Central memory CD8-positive, alpha-beta T cell (primary cell): ENCODE data around the gene RNLS.
"Not testable (repeated sequence)": the region's sequence is repeated elsewhere in the genome, so short reads cannot be mapped to it uniquely, and the experiment has no call there.

ENCODE experiments used
- ATAC-seq: fragments of 150-1000 bp; cut with Tn5 transposase; replicated peaks from 2 replicates; pipeline ENCODE4 v1.10.0; 2022; ENCODE audit warnings: mild to moderate bottlenecking, moderate FRiP score, moderate number of reproducible peaks; ENCODE audit not compliant: poor library complexity, severe bottlenecking; ENCODE audit errors: extremely low read depth
- DNase-seq, 2 donors: peaks; one replicate each; pipeline ENCODE4 v3.0.0; 2021; ENCODE audit warnings: low spot score in 2 of 2
- H3K27ac Mint-ChIP-seq: one replicate; pipeline ENCODE4 v1.8.0; 2022; ENCODE audit warnings: low read depth, mild to moderate bottlenecking, moderate library complexity, mixed read lengths
- H3K27me3 Mint-ChIP-seq: one replicate; pipeline ENCODE4 v1.8.0; 2022; ENCODE audit warnings: mixed read lengths
- H3K36me3 Mint-ChIP-seq: one replicate; pipeline ENCODE4 v1.8.0; 2022; ENCODE audit warnings: mild to moderate bottlenecking, moderate library complexity, mixed read lengths; ENCODE audit not compliant: insufficient read depth
- H3K4me1 Mint-ChIP-seq: one replicate; pipeline ENCODE4 v1.8.0; 2022; ENCODE audit warnings: mixed read lengths
- H3K4me3 Mint-ChIP-seq: one replicate; pipeline ENCODE4 v1.8.0; 2022; ENCODE audit warnings: mild to moderate bottlenecking, moderate library complexity, mixed read lengths
- H3K9me3 Mint-ChIP-seq: one replicate; pipeline ENCODE4 v1.8.0; 2022; ENCODE audit warnings: mixed read lengths

The RNLS gene

DNA sequence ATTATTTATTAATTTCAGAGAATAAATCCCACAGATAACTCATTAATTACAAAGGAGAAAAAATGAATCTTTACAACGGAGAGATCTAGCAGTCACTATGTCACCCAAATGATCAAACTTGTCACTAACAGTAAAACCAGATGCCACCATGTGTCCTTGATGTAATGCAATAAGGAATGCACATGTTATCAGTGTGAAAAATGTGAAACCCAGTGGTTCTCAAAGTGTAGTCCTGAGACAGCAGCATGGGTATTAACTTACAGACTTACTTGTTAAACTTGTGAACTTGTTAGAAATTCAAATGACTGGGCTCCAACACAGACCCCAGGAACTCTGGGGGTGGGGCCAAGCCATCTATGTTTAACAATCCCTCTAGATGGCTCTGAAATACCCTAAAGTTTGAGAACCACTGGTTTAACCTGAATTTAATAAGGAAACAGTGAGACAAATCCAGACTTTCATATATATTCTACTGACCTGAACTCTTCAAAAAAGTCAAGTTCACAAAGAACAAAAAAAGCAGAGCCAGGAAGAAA lies 77.4 kb downstream of the RNLS start:
- DNase-seq (no peak), ATAC-seq (no peak)
- no peaks in the 10 kb centered on the region for H3K36me3 Mint-ChIP-seq
- H3K27ac Mint-ChIP-seq: no peak overlapping the region
- H3K9me3 Mint-ChIP-seq: no peaks in the 10 kb centered on the region
- H3K4me1 Mint-ChIP-seq: no peaks in the 10 kb centered on the region
- H3K4me3 Mint-ChIP-seq: no peak overlapping the region
- H3K27me3 Mint-ChIP-seq: no peaks in the 10 kb centered on the region

DNA sequence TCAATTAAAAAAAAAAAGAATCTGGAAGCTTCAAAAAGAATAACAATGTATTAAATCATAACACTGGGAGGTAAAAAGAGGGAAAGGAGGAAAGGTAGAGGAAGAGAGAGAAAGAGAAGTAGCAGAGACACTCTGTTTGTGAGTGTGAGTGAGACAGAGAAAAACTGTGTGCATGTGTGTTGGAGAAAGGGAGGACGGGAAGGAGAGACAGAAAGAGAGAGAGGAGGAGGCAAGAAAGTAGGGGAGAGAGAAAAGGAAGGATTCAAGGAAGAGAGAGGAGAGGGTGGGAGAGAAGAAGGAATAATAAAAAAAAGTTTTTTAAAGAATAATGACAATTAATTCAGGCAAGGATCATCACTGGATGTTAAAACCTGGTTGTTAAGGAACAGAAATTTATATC lies 77.9 kb downstream of the RNLS start:
- DNase-seq (no peak), ATAC-seq (no peak)
- Mint-ChIP-seq H3K9me3 (no peaks in the 10 kb centered on the region), H3K4me1 (no peaks in the 10 kb centered on the region), H3K36me3 (no peaks in the 10 kb centered on the region), H3K4me3 (no peak overlapping the region), H3K27me3 (no peaks in the 10 kb centered on the region), H3K27ac (no peak overlapping the region)

DNA sequence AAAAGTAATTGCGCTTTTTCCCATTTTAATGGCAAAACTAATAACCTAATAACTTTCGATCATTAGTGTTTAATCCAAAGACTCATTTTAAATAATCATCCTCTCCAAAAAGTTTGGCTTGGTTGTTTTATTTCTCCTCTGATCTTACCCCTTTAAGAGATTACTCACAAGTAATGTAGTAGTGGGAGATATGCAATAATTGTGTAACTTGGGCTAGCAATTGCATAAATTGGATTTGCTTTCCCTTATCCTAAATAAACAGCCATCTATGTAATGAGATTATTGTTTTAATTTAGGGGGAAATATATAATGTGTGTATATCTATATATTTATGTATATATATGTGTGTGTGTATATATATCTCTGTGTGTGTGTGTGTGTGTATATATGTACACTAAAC lies 82.5 kb downstream of the RNLS start:
- Mint-ChIP-seq H3K36me3 (no peaks in the 10 kb centered on the region), H3K9me3 (no peaks in the 10 kb centered on the region), H3K27me3 (no peaks in the 10 kb centered on the region), H3K27ac (no peak overlapping the region), H3K4me3 (no peak overlapping the region), H3K4me1 (peaks cover 6% of the 10 kb centered on the region)
- ATAC-seq: no peak
- no peak for DNase-seq

DNA sequence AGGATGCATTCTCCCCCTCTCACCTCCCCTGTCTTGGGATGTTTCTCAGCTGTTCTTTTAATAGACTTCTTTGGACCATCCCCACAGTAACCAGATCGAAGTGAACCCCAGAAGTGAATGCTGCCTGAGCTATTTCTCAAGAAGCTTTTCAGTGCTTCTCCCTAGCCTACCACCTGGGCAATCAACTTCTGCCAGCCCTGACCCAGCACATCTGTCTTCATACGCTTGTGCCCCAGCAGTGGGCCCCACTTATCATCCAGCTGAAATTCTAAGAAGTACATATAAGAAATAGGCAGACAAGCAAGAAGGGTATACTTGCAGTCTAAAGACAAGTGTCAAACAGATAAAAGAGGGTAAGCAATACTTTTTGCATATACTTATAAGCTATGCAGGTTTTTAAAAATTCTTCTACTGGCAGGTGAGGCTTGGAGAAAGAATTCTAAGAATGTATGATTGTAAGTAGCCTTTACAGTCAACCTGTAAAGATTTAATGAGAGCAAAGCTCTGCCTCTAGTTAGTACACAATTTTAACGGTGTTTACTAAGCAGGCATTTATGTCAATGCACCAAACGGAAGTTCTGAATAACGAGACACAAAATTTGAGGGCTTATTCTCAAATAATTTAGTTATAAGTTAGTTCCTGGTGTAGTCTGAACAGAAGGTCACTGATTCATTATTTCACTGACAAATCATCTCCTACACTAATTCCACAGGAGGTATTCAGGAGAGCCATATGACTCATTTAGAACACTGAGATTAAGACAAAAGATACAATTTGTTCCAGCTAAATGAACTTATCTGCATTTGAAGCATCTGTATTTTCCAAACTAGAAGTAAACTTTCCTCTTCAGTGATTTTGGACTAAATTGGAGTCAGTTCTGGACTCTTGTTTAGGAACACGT lies 83.3 kb downstream of the RNLS start:
- no peak for DNase-seq
- H3K27me3 Mint-ChIP-seq: no peaks in the 10 kb centered on the region

DNA sequence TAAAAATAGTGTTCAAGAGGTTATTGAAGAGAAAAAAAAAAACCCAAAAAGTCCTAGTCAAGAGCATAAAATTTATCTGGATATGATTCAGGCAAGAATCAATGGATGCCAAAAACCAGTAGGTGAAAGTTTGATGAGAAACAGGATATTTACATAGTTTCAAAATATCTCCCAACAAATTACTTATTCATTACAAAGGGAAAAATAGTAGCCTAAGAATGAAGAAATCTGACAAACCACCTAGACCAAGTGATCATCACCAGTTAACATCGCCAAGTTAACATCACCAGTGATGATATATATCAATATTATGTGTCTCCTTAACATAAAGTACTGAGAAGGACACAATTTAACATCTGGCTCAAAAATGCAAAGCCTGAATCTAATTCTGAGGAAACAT lies 85.2 kb downstream of the RNLS start:
- no peak overlapping the region for H3K27ac Mint-ChIP-seq
- H3K4me1 Mint-ChIP-seq: peaks cover 6% of the 10 kb centered on the region
- H3K9me3 Mint-ChIP-seq: no peaks in the 10 kb centered on the region
- H3K36me3 Mint-ChIP-seq: no peaks in the 10 kb centered on the region
- ATAC-seq: no peak
- no peaks in the 10 kb centered on the region for H3K27me3 Mint-ChIP-seq
- H3K4me3 Mint-ChIP-seq: no peak overlapping the region
- no peak for DNase-seq

More for the DNA sequence above, 83.3 kb downstream of the RNLS start:
- Mint-ChIP-seq H3K4me1 (peaks cover 6% of the 10 kb centered on the region), H3K4me3 (no peak overlapping the region), H3K27ac (no peak overlapping the region), H3K9me3 (no peaks in the 10 kb centered on the region), H3K36me3 (no peaks in the 10 kb centered on the region)
- no peak for ATAC-seq

DNA sequence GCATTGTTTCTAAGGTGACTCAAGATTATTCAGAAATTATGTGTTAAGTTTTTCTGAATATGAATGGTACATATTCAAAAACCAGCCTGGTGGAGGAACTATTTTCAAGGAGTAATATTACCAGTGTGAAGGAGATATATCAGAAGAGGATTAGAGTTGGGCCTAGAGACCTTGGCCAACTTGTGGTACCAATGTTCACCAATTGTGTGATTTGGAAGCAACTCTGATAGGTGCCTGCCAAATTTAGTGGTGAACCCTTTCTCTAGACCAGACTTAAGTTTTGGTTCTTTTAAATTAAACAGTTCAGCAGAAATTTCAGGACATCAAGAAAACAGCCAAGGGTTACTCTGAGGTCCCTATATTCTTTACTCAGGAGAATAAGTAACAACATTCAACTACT lies 88.6 kb downstream of the RNLS start:
- no peak for DNase-seq
- Mint-ChIP-seq H3K9me3 (no peaks in the 10 kb centered on the region), H3K36me3 (no peaks in the 10 kb centered on the region), H3K4me1 (peaks cover 6% of the 10 kb centered on the region), H3K27me3 (no peaks in the 10 kb centered on the region), H3K4me3 (no peak overlapping the region), H3K27ac (no peak overlapping the region)
- ATAC-seq: no peak

DNA sequence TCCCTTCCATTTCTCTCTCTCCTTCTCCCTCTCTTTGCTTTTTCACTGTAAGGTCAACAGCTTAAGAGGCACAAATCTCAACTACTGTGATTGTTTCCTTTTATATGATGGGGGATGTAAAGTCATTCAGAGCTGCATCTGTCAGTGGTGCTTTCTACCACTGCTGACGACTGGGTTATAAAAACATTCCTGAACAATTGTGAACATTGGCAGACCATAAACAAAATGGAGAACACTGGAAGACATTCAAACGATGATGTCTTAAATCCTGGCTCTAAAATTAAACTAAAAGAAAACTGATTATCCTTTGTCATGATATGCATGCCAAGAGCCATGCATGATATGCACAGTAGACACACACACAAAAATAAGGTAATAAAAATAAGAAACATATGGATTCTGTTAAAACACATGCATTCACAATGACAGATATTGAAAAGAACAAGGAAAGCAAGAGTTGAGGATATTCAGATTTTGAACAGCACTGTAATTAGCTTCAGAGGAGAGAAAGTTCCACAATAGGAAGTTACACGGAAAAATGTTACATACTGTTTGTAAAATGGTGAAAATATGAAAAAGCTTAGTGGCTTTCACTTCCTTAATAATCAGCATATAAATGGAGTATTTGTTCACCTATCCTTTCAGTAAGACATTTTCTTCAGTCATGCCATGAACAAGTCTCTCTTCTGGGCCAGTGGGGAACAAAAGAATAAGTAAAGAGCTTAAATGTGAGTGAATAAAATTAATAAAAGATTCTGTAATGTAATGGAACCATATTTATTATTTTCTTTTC lies 89.2 kb downstream of the RNLS start:
- Mint-ChIP-seq H3K27me3 (no peaks in the 10 kb centered on the region), H3K36me3 (no peaks in the 10 kb centered on the region), H3K4me1 (peaks cover 6% of the 10 kb centered on the region), H3K9me3 (no peaks in the 10 kb centered on the region), H3K4me3 (no peak overlapping the region), H3K27ac (no peak overlapping the region)
- DNase-seq (no peak), ATAC-seq (no peak)

DNA sequence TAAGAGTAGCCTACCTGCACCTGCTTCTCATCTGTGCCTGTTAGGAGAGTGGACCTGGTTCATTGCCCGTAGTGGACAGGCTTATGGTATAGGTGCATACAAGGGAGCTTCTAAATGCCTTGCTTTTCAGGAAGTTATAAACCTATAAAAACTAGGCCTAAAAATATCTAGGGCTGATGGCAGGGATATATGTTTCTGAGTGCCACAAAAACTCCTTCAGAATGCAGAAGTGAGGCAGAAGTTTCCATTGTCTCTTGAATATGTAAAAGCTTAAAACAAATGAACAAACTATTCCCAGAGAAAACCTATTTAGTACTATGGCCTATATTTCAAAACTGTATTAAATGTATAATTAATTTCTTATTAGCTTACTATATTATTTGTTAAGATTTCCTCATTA lies 91.8 kb downstream of the RNLS start:
- H3K27ac Mint-ChIP-seq: no peak overlapping the region

DNA sequence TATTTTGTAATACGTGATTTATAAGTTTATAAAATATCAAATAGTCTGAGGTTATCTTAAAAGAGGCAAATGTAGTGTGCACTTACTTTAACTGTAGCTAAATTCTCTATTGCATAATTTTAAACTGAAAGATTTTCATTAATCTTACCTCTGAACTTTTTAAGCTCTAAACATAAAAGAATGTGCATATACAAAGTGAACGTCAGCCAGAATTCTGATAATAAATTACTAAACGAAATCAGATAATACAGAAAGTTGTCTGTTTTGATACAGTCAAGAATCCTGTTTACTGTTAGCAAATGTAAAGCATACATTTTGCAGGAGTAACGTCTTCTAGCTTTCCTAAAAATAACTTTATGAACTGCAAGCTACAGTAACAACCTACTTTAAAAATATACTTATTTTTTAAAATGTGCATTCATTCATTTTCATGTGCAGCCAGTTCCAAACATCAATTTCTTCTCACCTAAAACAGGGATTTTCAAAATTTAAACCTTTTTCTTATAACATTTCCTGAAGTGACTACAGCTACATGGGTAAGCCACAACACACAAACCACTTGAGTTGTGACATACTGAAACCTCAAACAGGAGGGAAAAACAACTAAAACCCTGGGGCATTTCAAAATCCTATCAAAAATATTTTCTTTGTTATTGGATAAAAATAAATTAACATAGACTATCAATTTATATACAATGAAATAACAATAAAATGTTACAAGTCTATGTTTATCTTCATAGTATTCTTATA lies 92.7 kb downstream of the RNLS start:
- H3K27me3 Mint-ChIP-seq: no peaks in the 10 kb centered on the region

More for the DNA sequence above, 91.8 kb downstream of the RNLS start:
- no peaks in the 10 kb centered on the region for H3K36me3 Mint-ChIP-seq
- DNase-seq (no peak), ATAC-seq (no peak)
- H3K4me3 Mint-ChIP-seq: no peak overlapping the region
- no peaks in the 10 kb centered on the region for H3K4me1 Mint-ChIP-seq
- H3K9me3 Mint-ChIP-seq: no peaks in the 10 kb centered on the region
- no peaks in the 10 kb centered on the region for H3K27me3 Mint-ChIP-seq

DNA sequence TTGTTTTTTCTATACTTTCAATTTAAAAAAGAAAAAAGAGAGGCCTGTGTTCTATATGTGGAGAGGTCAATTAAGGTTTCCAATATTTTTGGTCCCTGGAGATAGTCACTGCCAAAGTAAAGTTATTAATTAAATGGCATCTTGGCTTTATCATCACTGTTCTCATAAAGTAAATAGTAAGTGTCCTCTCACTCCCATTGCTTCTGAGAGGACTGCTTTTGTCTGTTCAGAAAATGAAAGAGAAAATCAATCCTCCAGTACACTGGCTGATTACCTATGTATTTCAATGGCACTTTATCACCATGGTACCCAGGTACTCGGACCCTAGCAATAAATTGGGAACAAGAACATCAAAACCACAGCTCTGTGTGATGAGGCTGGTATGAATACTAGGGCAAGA lies 94.0 kb downstream of the RNLS start:
- Mint-ChIP-seq H3K36me3 (no peaks in the 10 kb centered on the region), H3K4me3 (no peak overlapping the region), H3K27ac (no peak overlapping the region), H3K4me1 (no peaks in the 10 kb centered on the region), H3K27me3 (no peaks in the 10 kb centered on the region), H3K9me3 (no peaks in the 10 kb centered on the region)
- no peak for ATAC-seq
- no peak for DNase-seq

More for the DNA sequence above, 92.7 kb downstream of the RNLS start:
- DNase-seq (no peak), ATAC-seq (no peak)
- Mint-ChIP-seq H3K27ac (no peak overlapping the region), H3K9me3 (no peaks in the 10 kb centered on the region), H3K4me3 (no peak overlapping the region), H3K36me3 (no peaks in the 10 kb centered on the region), H3K4me1 (no peaks in the 10 kb centered on the region)

DNA sequence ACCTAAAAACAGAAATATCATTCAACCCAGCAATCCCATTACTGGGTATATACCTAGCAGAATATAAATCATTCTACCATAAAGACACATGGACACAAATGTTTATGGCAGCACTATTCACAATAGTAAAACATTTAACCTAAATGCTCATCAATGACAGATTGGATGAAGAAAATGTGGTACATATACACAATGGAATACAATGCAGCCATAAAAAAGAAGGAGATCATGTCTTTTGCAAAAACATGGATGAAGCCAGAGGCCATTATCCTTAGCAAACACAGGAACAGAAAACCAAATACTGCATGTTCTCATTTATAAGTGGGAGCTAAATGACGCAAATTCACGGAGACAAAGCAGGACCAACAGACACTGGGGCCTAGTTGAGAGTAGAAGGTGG lies 96.3 kb downstream of the RNLS start:
- not testable (repeated sequence) for H3K4me1 Mint-ChIP-seq, DNase-seq, H3K27ac Mint-ChIP-seq, ATAC-seq, H3K27me3 Mint-ChIP-seq, H3K4me3 Mint-ChIP-seq, H3K36me3 Mint-ChIP-seq, H3K9me3 Mint-ChIP-seq

DNA sequence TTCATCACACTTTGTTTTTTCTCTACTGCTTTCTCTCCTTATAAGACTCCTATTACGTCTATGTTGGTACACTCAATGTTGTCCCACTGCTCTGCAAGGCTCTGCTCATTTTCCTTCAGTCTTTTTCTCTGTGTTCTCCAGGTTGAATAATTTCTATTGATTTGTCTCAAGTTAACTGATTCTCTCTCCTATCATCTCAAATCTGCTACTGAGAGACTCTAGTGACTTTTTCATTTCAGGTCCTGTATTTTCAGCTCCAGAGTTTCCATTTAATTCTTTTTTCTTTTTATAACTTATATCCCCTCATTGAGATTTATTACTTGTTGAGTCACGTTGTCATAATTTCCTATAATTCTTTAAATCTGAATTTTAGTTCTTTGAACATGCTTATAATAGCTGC lies 100.9 kb downstream of the RNLS start:
- ATAC-seq: no peak
- no peaks in the 10 kb centered on the region for H3K9me3 Mint-ChIP-seq

More for the DNA sequence above, 100.9 kb downstream of the RNLS start:
- no peak for DNase-seq
- no peak overlapping the region for H3K27ac Mint-ChIP-seq
- no peak overlapping the region for H3K4me3 Mint-ChIP-seq
- no peaks in the 10 kb centered on the region for H3K4me1 Mint-ChIP-seq
- no peaks in the 10 kb centered on the region for H3K27me3 Mint-ChIP-seq
- H3K36me3 Mint-ChIP-seq: no peaks in the 10 kb centered on the region
